Tongue (tissue), 2 donors: ENCODE data around the gene C17orf100. TPM values are rescaled to one million over a fixed set of nuclear protein-coding genes. Genes with fewer than 3 reads are reported as not detected.
A peak's percentile ranks its signal among the peaks of the same experiment; 100 is the strongest.

Experiments
- DNase-seq: peaks from one replicate; pipeline ENCODE4 v3.0.0-alpha.2; 2015
- total RNA-seq: library from RNA; depleted of rRNA; stranded (reverse); fragments of >200 nt; gene quantifications from one replicate; pipeline ENCODE4 v1.2.3, GENCODE V29; 2014

The C17orf100 gene
- total RNA-seq: 0.72 TPM

DNA sequence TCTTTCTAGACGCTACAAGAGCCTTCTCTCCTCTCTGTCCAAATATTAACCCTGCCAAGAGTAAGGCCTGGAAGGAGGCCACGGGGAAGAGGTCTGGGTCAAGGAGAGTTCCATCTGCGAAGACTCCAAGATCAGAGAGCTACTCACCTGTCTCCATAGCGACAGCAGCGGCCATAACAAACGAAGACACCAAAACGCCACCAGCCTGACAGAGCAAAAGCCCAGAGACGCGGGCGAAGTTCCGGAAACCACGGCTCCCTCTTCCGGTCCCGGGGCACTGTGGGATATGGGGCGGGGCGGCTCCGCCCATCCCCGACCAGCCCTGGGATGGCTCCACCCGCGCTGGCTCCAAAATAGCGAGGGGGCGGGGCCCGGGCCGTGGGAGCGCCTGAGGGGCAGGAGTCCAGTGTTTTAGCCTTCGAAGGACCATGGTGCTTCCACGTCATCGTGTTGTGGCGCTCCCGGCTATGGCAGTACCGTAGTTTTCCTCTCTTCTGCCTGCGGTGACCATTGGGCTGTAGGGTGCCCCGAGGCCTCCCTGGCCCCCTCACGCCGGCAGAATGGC lies at the start of gene C17orf100, which contains the start of gene MED31:
C17orf100 (plus strand) TSS at position 409 of the 565 bp plus-strand sequence; CDS start at position 561, 152 bp downstream.
MED31 (minus strand) TSS at position 252 of the 565 bp plus-strand sequence; CDS start at position 175, 77 bp downstream.
- DNase-seq: peak; percentile 96

GRCh38 chr17:6602141-6602540 lies 49.4 kb upstream of the C17orf100 start:
- DNase-seq: no peak

- DNase-seq: peak; percentile 67
Observed at GRCh38 chr17:6603744-6604325, 47.7 kb upstream of the C17orf100 start.

DNA sequence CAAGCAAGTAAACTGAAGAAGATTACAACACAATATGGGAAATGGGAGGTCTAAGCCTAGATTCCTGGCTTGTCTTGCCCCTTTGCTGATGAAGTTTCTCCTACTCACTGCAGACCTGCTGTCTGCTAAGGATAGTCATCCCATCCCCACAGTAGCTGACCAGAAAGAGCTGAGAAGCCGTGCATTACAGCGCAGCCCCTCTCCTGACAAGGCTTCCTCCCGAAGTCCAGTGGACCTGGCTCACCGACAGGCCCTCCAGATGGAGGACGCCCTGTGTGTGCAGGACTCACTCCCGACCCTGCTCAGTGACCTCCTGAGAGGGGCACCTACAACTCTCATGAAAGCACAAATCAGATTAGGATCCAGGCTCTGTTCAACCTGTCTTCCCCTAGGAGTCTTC lies 46.4 kb upstream of the C17orf100 start:
- no peak for DNase-seq

- DNase-seq: no peak
Observed at GRCh38 chr17:6608321-6608720, 43.2 kb upstream of the C17orf100 start.

DNA sequence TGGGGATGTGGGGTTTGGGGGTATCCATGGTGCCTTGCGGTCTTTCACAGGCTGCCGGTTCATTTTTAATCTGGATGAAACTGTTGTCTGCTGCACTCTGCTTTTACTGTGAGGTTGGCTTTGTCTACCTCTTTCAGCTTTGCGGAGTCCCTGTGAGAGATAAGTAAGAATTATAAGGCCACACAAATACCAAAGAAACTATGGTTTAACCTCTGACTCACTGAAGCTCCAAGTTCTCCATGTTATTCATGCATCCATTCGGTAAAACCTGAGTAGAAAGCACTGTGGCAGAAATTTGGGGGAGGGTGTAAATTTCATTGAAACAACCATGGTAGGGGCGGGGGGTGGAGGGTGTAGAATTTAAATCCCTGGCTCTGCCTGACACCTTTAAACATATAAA lies 41.6 kb upstream of the C17orf100 start:
- no peak for DNase-seq

DNA sequence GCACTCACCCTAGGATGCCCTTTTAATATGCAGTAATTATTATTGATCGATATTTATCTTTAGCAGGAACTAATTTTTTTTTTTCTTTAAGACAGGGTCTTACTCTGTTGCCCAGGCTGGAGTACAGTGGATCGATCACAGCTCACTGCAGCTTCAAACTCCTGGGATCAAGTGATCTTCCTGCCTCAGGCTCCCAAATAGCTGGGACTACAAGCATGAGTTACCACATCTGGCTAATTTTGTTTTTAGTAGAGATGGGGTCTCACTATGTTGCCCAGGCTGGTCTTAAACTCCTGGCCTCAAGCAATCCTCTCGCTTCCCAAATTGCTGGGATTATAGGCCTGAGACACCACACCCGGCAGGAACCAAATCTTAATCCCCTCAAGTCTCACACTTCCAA lies 40.3 kb upstream of the C17orf100 start:
- DNase-seq: no peak

DNA sequence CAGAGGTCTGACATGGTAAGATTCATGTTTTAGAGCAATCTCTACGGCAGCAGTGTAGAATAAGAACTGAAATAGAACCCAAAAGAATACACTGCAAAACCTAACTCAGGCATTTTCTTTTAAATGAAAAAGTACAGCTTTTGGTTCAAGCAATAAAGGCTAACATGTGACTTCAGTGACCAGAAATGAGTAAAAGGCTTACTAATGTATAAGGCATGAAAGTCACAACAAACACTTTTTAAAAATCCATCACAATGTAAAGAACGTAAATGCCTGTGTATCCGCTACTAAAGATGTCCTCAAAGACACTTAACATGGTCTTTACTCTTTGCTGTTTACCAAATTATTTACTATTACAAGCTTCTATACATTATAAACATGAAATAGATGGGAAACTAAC lies 27.6 kb upstream of the C17orf100 start:
- no peak for DNase-seq

DNA sequence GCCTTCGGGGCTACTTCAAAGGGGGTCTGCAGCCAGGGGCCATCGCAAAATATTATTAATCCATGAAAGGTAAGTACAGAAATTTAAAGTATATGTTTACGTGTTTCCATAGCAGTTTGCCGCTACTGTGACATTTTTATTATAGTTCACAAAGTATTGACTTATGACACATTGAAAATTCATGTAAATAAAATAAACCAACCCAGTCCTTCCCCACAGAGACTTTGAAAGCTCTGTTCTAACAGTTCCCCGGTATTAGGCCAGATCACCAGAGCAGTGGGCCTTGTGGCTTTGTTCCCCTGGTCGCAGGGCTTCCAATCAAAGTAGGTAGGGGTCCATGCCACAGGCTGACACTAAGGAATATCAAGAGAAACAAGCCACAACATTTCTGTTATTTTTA lies 24.9 kb upstream of the C17orf100 start:
- no peak for DNase-seq

- DNase-seq: no peak
Observed at GRCh38 chr17:6627019-6627418, 24.5 kb upstream of the C17orf100 start.

GRCh38 chr17:6630390-6630789 lies 21.2 kb upstream of the C17orf100 start:
- no peak for DNase-seq

DNA sequence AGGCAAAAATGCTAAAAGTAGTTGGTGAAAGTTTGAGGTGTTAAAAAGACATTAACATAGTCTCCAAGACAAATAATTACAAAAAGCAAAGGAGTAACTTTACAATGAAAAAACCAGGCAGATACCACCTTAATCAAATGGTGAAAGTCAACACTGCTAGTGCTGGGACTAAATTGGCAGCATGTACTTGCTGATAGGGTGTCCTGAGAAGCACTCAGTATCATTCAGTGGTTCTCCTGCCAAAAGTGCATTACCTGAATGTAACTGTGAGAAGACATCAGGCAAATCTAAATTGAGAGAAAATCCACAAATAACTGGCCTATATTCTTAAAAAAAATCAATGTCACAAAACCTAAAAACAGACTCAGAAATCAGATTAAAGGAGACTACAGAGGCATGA lies 19.0 kb upstream of the C17orf100 start:
- no peak for DNase-seq

DNA sequence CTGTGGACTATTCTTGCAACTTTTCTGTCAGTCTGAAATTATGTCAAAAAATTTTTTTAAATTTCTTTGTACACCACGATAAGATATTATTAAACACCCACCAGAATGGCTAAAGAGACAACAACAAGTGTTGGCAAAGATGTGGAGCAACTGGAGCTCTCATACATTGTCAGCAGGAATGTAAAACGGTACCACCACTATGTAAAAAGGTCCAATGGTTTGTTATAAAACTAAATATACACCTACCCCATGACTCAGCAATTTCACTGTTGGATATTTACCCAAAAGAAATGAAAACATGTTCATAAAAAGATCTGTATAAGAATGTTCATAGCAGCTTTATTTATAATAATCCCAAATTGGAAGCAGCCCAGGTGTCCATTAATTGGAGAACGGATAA lies 18.3 kb upstream of the C17orf100 start:
- no peak for DNase-seq

- no peak for DNase-seq
Observed at GRCh38 chr17:6636105-6636504, 15.5 kb upstream of the C17orf100 start.

GRCh38 chr17:6636616-6637457 lies 14.7 kb upstream of the C17orf100 start:
- DNase-seq: no peak

DNA sequence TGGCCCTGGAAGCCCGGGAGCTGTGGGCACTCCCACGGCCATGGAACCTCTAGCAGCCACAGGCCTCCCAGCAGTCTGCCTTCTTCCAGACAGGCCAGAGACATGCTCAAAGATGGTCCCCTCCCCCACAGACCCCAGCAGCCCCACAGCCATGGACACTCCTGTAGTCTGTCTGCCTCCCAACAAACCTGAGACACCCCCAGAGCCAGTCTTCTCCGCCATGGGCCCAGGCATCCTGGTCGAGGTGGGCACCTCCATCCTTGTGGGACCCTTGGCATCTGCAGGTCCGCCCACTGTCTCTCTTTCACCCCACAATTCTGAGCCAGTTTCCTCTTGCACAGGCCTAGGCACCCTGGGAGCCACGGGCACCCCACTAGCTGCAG lies 14.1 kb upstream of the C17orf100 start:
- DNase-seq: no peak

GRCh38 chr17:6638046-6638908 lies 13.3 kb upstream of the C17orf100 start:
- no peak for DNase-seq

- no peak for DNase-seq
Observed at GRCh38 chr17:6639014-6639585, 12.5 kb upstream of the C17orf100 start.

DNA sequence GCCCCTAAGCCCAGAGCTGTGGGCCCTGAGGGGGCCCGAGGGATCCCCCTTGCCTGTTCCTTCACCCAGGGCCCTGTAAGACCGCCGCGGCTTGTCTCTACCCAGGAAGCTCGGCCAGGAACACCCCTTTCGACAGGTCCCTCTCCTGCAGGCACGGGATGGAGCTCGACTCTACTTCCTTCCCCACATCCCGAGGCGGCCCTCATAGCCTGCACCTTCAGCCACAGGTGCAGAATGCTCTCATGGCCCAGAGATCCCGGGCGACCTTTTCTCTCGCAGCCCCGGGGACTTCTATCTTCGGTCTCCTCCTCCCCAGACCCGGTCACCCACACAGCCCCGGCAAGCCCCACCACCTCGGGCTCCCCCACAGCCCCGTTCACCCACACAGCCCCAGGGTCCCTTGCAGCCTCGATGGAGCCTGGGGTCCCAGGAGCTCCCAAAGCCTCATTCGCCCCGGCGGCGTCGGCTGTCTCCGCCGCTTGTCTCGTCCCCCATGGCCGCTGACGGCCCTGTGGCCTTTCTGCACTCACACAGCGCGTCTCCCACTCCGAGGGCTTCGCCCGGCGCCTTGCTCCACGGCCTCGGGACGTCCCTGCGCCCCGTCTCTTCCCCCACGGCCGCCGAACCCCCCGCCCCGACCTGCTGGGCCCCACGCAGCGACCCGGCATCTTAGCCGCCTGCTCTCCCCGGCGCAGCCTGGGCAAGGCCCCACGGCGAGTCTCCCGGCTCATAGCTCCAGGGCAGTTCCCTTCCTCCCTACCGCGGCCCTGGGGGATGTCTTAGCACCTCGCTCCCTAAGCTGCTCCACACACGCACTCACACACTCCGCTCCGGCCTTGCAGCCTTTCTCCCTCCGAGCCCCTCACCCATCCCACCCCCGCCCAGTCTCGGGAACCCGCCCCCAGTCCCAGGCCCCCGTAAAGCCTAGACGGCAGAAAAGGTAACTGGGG lies 11.7 kb upstream of the C17orf100 start:
- DNase-seq: no peak

- DNase-seq: peak; percentile 95
Observed at GRCh38 chr17:6640536-6641246, 10.9 kb upstream of the C17orf100 start, which contains the start of the genes KIAA0753 and TXNDC17. TSS of gene KIAA0753 (minus strand) at chr17:6640711. CDS start at chr17:6635103, 5,608 bp downstream. TSS of gene TXNDC17 (plus strand) at chr17:6641060. CDS start at chr17:6641083, 23 bp downstream.
